K562 (cell line): ENCODE results near the gene THADA. TPM values are rescaled to one million over a fixed set of nuclear protein-coding genes. Genes with fewer than 3 reads are reported as not detected.

Source experiments
- ARNT ChIP-seq, 2 experiments: fragments of 450-650 bp; IDR thresholded peaks; 2 replicates each; pipeline ENCODE4 v1.6.1; 2016; ENCODE audit warnings: mild to moderate bottlenecking in 1 of 2
- BRD4 ChIP-seq: fragments of 200-600 bp; sonication (generic); IDR thresholded peaks from 2 replicates; pipeline ENCODE4 v1.6.1; 2017; ENCODE audit warnings: inconsistent platforms
- CHAMP1 ChIP-seq: fragments of 450-650 bp; IDR thresholded peaks from 2 replicates; pipeline ENCODE4 v1.6.1; 2016; ENCODE audit warnings: mild to moderate bottlenecking
- CREB5 ChIP-seq: fragments of 250-450 bp; sonication (Bioruptor Pico); IDR thresholded peaks from 2 replicates; pipeline ENCODE4 v1.5.0; 2020; ENCODE audit warnings: mild to moderate bottlenecking
- DACH1 ChIP-seq: fragments of 450-650 bp; IDR thresholded peaks from 2 replicates; pipeline ENCODE4 v1.6.1; 2018; ENCODE audit not compliant: partially characterized antibody
- DEAF1 ChIP-seq: fragments of 450-650 bp; formaldehyde crosslinking; IDR thresholded peaks from 2 replicates; pipeline ENCODE4 v1.4.0; 2020; ENCODE audit warnings: mild to moderate bottlenecking, moderate library complexity
- FOS ChIP-seq: IDR thresholded peaks from 3 replicates; pipeline ENCODE4 v1.6.1; 2011; ENCODE audit not compliant: insufficient read length; ENCODE audit errors: extremely low read depth
- HBP1 ChIP-seq: fragments of 450-650 bp; formaldehyde crosslinking; IDR thresholded peaks from 2 replicates; pipeline ENCODE4 v1.4.0; 2022; ENCODE audit warnings: missing genetic modification characterization
- HDAC1 ChIP-seq, 2 experiments: fragments of 450-650 bp; IDR thresholded peaks; 2 replicates each; pipeline ENCODE4 v1.6.1; 2016 to 2017; ENCODE audit warnings: inconsistent platforms in 1 of 2, mild to moderate bottlenecking in 1 of 2, moderate library complexity in 1 of 2
- L3MBTL2 ChIP-seq: fragments of 450-650 bp; IDR thresholded peaks from 2 replicates; pipeline ENCODE4 v1.6.1; 2016; ENCODE audit warnings: mild to moderate bottlenecking, moderate library complexity
- MAX ChIP-seq: sonication (generic); formaldehyde crosslinking; IDR thresholded peaks from 2 replicates; pipeline ENCODE4 v1.9.0; 2022; ENCODE audit warnings: mild to moderate bottlenecking, missing genetic modification reagents
- MTA2 ChIP-seq: fragments of 450-650 bp; IDR thresholded peaks from 2 replicates; pipeline ENCODE4 v1.6.1; 2016; ENCODE audit warnings: low read depth
- MTF1 ChIP-seq: fragments of 250-450 bp; sonication (Bioruptor Pico); IDR thresholded peaks from 2 replicates; pipeline ENCODE4 v1.9.0; 2021; ENCODE audit warnings: moderate library complexity, mild to moderate bottlenecking, inconsistent platforms, borderline replicate concordance
- NFE2L1 ChIP-seq: fragments of 450-650 bp; IDR thresholded peaks from 2 replicates; pipeline ENCODE4 v1.6.1; 2016; ENCODE audit warnings: missing genetic modification characterization, low read depth, mild to moderate bottlenecking, missing compliant biosample characterization, moderate library complexity, borderline replicate concordance
- NFYB ChIP-seq: IDR thresholded peaks from 2 replicates; pipeline ENCODE4 v1.6.1; 2011; ENCODE audit warnings: mild to moderate bottlenecking, moderate library complexity; ENCODE audit not compliant: insufficient read length; ENCODE audit errors: extremely low read depth
- PHF21A ChIP-seq: fragments of 450-650 bp; IDR thresholded peaks from 2 replicates; pipeline ENCODE4 v1.6.1; 2017; ENCODE audit warnings: low read depth, borderline replicate concordance
- POLR2AphosphoS5 ChIP-seq: IDR thresholded peaks from 2 replicates; pipeline ENCODE4 v1.6.1; 2011; ENCODE audit warnings: mild to moderate bottlenecking, low read depth, low read length, moderate library complexity; ENCODE audit not compliant: control insufficient read depth, insufficient read depth
- RFX1 ChIP-seq: fragments of 450-650 bp; IDR thresholded peaks from 2 replicates; pipeline ENCODE4 v1.6.1; 2016; ENCODE audit warnings: mild to moderate bottlenecking, moderate library complexity
- SMAD3 ChIP-seq: fragments of 450-650 bp; formaldehyde crosslinking; conservative IDR thresholded peaks from 2 replicates; pipeline ENCODE4 v1.4.0; 2020; ENCODE audit warnings: mild to moderate bottlenecking
- ZNF408 ChIP-seq: fragments of 250-450 bp; sonication (Bioruptor Pico); IDR thresholded peaks from 2 replicates; pipeline ENCODE4 v1.4.0; 2020; ENCODE audit warnings: low read depth, mild to moderate bottlenecking, moderate library complexity
- ZNF778 ChIP-seq: fragments of 450-650 bp; formaldehyde crosslinking; IDR thresholded peaks from 2 replicates; pipeline ENCODE4 v1.4.0; 2020; ENCODE audit warnings: mild to moderate bottlenecking, moderate library complexity
- polyA plus RNA-seq, 8 experiments: library from polyadenylated mRNA; depleted of rRNA in 4 of 8; stranded (reverse) in 5 of 8; unstranded in 3 of 8; fragments of >200 nt; fragmentation: Nextera tagmentation in 2 of 8; fragmentation: Illumina TruSeq in 1 of 8; extraction: Ambion mirVana in 2 of 8; extraction: Trizol in 1 of 8; gene quantifications; 2 replicates each; pipeline versions ENCODE4 v1.2.1 to v1.2.3, GENCODE V29; 2011 to 2014; ENCODE audit warnings: inconsistent platforms in 1 of 8, missing spikeins in 1 of 8
- total RNA-seq, 7 experiments: library from RNA; depleted of rRNA in 6 of 7; stranded (reverse); fragments of >200 nt in 6 of 7; fragmentation: Illumina TruSeq in 2 of 7; extraction: Trizol in 2 of 7; gene quantifications; 2 replicates each; pipeline versions ENCODE4 v1.2.1 to v1.2.3, GENCODE V29; 2011 to 2021; ENCODE audit warnings: low replicate concordance in 1 of 7

The THADA gene
- total and polyA plus RNA-seq, 9 of the 15 experiments (the other 6 are each of a cell fraction or from before 2014, with no cell fraction given): 17.8 to 34.7 (median 31.9) TPM

- peak; percentile 87 for TF ChIP-seq MAX (CRISPR knock-in tag)
- peak; percentile 54; the same call in 1 of the 2 replicates for TF ChIP-seq MTA2
- TF ChIP-seq CREB5 (CRISPR knock-in tag): no peak
- TF ChIP-seq HBP1 (CRISPR knock-in tag): peak; percentile 79
- peak; percentile 98 for TF ChIP-seq POLR2AphosphoS5
- TF ChIP-seq RFX1: peak; percentile 94
- TF ChIP-seq L3MBTL2: peak; percentile 86; the same call in 1 of the 2 replicates
- peak; percentile 89; the same call in 1 of the 2 replicates for TF ChIP-seq BRD4
- no peak for TF ChIP-seq ZNF778 (CRISPR knock-in tag)
- no peak for TF ChIP-seq SMAD3 (CRISPR knock-in tag)
- TF ChIP-seq NFYB: peak; percentile 98
- TF ChIP-seq NFE2L1: no peak
- TF ChIP-seq PHF21A: no peak
- peak; percentile 85; the same call in 1 of the 2 replicates for TF ChIP-seq CHAMP1
- TF ChIP-seq ARNT (IDR thresholded peaks at IDR 0.05): peak in 1 of 2 experiments; percentile 22; a peak in 1 of 4 replicates
- peak; percentile 76 for TF ChIP-seq FOS
- no peak for TF ChIP-seq DEAF1
- TF ChIP-seq MTF1 (CRISPR knock-in tag): no peak
- TF ChIP-seq ZNF408 (CRISPR knock-in tag): no peak
- TF ChIP-seq HDAC1 (IDR thresholded peaks at IDR 0.05): peak; percentile 37 to 98; a peak in 3 of 4 replicates
- no peak for TF ChIP-seq DACH1
Observed at GRCh38 chr2:43595603-43596412, at the start of gene THADA (continued).
